GM21515 (cell line): ENCODE data around the gene ZNF253.
"Not testable (repeated sequence)": the region's sequence is repeated elsewhere in the genome, so short reads cannot be mapped to it uniquely, and the experiment has no call there.

Source experiments
- ATAC-seq: cut with Tn5 transposase; IDR thresholded peaks from one replicate; pipeline ENCODE4 v1.9.1; 2021; ENCODE audit not compliant: unreplicated experiment

ZNF253 gene

DNA sequence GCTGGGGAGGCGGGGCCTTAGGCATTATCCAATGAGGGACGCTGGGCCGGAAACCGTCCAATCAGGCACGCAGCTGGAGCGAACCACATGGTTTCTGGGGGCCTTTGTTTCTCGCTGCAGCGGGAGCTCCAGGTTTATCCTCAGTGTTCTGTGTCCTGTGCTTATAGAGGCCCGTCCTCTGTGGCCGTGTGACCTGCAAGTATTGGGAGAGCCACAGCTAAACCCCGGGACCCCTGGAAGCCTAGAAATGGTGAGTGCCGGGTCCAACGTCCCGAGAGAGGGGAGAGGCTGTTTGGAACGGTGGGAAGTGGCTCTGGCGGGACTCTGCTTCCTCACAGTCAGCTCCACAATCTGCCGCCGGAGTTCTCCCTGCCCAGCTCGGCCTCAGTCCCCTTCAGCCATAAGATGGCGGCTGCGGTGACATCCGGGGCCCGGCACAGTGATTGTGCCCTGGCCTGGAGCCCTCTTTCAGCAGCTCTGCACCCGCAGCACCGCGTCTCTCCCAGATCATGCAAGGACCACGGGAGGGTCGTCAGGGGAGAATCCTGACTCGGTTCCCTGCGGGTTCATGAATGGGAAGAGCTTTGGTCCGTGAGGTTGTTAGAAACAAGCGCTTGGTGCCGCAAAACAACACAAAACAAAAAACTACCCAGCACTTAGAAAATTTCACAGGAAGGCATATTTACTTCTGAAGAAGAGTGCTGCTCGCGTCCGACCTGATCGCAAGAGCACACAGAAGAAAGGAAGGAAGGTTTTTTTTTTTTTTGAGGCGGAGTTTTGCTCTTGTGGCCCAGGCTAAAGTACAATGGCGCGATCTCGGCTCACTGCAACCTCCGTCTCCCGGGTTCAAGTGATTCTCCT lies at the start of gene ZNF253:
TSS of gene ZNF253 (plus strand) at position 133 of the 861 bp plus-strand sequence. CDS start at position 248, 115 bp downstream.
- peak; percentile 97 for ATAC-seq

DNA sequence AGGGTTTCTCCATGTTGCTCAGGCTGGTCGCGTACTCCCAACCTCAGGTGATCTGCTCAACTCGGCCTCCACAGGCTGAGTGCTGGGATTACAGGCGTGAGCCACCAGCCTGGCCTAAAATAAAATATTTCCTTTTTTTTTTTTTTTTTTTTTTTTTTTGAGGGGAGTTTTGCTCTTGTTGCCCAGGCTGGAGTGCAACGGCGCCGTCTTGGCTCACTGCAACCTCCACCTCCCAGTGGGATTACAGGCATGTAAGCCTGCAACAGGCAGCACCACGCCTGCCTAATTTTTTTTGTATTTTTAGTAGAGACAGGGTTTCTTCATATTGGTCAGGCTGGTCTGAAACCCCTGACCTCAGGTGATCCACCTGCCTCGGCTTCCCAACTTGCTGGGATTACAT lies 49.0 kb upstream of the ZNF253 start:
- ATAC-seq: no peak

DNA sequence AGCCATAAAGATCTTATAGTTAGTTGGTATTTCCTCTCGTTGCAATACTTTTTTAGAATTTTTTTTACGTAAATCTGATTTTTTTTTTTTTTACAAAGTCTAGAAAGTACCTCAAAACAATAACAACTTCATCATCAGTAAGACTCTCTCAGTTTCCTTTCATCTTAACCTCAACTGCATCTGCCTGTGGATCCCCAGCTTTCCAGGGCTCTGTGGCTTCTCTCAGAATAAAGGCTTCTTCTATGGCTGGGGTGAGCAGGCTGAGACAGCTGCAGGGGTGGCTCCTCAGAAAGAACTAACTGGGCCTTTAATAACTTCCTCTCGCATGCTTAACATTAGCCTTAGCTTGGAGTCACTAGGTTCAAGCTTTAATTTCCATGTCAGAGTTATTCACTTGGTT lies 48.3 kb upstream of the ZNF253 start:
- ATAC-seq: no peak

GRCh38 chr19:19820774-19821320 lies 44.8 kb upstream of the ZNF253 start:
- ATAC-seq: no peak

DNA sequence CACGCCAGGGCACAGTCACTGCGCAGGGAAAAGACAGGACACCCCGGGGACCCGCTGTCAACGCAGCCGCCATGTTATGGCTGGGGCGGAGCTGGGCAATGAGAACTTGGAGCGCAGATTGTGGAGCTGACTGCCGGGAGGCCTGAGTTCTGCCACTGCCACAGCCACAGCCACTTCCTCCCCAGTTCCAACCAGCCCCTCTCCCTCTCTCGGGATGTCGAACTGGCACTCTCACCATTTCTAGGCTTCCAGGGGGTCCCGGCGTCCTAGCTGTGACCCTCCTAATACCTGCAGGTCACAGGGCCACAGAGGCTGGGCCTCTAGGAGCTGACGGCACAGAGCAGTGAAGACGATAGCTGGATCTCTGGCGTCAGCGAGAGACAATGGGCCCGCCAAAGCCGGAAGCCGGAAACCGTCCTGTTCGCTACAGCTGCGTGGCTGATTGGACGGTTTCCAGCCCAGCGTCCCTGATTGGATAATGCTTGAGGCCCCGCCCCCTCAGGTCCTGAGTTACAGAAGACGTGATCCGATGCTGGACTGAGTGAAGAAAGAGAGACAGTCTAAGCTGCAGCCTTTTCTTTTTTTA lies 44.2 kb upstream of the ZNF253 start, which contains the start of gene ZNF506:
TSS of gene ZNF506 (minus strand) at position 385 of the 586 bp plus-strand sequence. CDS start at position 238, 147 bp downstream.
- peak; percentile 86 for ATAC-seq

- peak; percentile 1 for ATAC-seq
Observed at GRCh38 chr19:19821976-19822375, 43.7 kb upstream of the ZNF253 start.

- no peak for ATAC-seq
Observed at GRCh38 chr19:19823916-19824315, 41.8 kb upstream of the ZNF253 start.

- no peak for ATAC-seq
Observed at GRCh38 chr19:19826875-19827274, 38.8 kb upstream of the ZNF253 start.

DNA sequence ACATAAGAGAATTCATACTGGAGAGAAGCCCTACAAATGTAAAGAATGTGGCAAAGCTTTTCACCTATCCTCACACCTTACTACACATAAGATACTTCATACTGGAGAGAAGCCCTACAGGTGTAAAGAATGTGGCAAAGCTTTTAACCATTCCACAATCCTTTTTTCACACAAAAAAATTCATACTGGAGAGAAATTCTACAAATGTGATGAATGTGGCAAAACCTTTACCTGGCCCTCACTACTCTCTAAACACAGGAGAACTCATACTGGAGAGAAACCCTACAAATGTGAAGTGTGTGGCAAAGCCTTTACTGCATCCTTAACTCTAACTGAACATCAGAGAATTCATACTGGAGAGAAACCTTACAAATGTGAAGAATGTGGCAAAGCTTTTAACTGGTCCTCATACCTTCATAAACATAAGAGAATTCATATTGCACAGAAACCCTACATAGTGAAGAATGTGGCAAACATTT lies 30.1 kb upstream of the ZNF253 start:
- no peak for ATAC-seq

DNA sequence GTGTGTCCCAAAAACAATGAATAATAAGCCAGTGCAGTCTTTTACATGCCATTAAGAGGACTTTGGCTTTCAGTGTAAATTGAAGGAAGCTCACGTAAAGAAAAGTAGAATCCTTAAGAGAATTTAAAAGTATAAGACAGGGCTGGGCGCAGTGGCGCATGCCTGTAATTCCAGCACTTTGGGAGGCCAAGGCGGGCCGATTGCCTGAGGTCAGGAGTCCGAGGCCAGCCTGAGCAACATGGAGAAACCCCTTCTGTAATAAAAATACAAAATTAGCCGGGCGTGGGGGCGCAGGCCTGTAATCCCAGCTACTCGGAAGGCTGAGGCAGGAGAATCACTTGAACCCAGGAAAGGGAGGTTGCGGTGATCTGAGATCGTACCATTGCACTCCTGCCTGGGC lies 17.9 kb upstream of the ZNF253 start:
- ATAC-seq: no peak

DNA sequence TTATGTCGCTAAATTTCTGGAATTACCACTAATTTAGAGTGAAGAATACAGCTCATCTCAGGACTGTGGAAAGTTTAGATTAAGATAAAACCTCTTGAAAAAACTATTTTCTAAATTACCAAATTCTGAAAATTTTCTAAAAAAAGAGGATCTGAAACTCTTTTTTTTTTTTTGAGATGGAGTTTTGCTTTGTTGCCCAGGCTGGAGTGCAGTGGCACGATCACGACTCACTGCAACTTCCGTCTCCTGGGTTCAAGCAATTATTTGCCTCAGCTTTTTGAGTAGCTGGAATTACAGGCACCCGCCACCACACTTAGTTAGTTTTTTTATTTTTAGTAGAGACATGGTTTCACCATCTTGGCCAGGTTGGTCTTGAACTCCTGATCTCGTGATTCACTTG lies 16.6 kb upstream of the ZNF253 start:
- ATAC-seq: no peak

DNA sequence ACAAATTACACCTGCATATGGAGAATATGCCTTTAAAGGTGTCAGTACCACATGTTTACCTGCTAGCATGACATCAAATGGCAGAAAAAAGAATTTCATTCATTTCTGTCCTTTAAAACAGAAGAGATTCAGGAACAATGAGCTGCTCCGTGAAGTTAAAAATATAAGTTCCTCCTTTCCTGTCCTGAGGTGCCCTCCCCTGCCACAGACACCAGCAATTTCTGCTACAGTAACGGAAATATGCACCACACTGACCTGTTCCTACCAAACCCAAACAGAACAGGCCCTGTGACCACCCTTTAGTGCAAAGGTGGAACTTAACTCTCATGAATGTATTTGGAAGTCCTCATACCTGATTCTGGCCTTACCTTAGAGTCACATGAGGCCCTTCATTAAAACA lies 13.9 kb upstream of the ZNF253 start:
- ATAC-seq: not testable (repeated sequence)

- ATAC-seq: no peak
Observed at GRCh38 chr19:19858751-19859150, 6.9 kb upstream of the ZNF253 start.

- no peak for ATAC-seq
Observed at GRCh38 chr19:19860756-19861390, 4.8 kb upstream of the ZNF253 start.

DNA sequence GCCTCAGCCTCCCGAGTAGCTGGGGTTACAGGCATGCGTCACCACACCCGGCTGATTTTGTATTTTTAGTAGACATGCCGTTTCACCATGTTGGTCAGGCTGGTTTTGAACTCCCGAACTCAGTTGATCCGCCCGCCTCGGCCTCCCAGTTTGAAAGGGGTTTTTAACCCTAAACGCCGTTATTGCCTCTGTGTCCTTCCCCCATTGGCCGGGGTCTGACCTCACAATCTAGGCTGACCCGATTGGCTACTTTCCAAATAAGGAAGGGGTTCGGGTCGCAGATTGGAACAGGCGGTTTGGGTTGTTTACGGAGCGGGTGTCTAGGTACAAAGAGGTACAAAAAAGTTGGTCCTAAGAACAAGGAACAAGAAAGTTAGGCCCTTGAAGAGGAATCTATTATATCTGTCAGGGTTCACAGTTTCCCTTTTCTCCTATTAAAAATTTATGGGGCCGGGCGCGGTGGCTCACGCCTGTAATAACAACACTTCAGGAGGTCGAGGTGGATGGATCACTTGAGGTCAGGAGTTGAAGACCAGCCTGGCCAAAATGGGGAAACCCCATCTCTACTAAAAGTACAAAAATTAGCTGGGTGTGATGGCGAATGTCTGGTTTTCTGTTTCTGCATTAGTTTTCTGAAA lies 1.0 kb downstream of the ZNF253 start:
- ATAC-seq: no peak

GRCh38 chr19:19870086-19870485 lies 4.4 kb downstream of the ZNF253 start:
- not testable (repeated sequence) for ATAC-seq

DNA sequence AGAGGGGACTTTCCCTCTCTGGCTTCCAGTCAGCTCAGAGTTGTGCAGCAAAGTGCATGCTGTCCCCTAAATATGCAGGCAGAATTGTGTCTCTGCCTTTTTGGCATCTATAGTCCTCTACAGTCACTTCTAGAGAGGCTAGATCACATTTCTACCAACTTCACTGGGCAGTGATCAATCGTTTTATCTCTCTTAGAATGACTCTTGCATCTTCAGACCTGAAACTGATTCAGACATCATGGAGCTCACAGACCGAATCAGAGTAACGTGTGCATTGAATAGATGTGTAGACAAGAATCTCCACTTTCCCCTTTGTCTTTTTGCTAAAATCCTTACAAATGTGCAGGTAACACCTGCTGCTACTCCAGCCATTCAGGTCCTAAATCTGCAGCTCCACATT lies 6.2 kb downstream of the ZNF253 start:
- ATAC-seq: no peak

GRCh38 chr19:19873381-19873780 lies 7.7 kb downstream of the ZNF253 start:
- ATAC-seq: no peak

- no peak for ATAC-seq
Observed at GRCh38 chr19:19877724-19878123, 12.0 kb downstream of the ZNF253 start.

DNA sequence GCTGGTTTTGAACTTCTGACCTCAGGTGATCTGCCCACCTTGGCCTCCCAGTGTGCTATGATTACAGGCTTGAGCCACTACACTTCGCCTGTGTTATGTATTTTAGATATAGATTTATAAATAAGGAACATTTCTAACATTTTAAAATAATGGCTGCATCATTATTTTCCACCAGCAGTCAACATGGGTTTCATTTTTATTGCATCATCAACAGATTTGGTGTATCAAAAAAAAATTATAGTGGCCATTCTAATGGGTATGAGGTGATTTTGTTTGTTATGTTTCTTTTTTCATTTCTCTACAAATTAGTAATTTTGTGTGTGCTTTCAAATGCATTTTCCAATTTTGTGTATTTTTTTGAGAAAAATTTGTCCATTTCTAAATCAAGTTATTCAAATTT lies 18.9 kb downstream of the ZNF253 start:
- no peak for ATAC-seq
